ENCODE results near the gene CD48.

The CD48 gene, protein sequence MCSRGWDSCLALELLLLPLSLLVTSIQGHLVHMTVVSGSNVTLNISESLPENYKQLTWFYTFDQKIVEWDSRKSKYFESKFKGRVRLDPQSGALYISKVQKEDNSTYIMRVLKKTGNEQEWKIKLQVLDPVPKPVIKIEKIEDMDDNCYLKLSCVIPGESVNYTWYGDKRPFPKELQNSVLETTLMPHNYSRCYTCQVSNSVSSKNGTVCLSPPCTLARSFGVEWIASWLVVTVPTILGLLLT

GRCh38 chr1:160711602-160712311 lies at the start of gene CD48:
TSS of gene CD48 (minus strand) at chr1:160711822. CDS start at chr1:160711763, 59 bp downstream.
- peak within 1 kb of the TSS; percentile 46 to 61 for H3K4me3 ChIP-seq (ENCODE audit: low read depth in 1 of 2, low read length in 2 of 2)
- no peaks in the 10 kb centered on the region for H3K9me3 ChIP-seq (ENCODE audit: control insufficient read depth in 1 of 2, low read length in 2 of 2)
- H3K27ac ChIP-seq (ENCODE audit: low read depth, low read length) = peak within 1 kb of the TSS; percentile 1
- no peaks in the 10 kb centered on the region for H3K36me3 ChIP-seq (ENCODE audit: control insufficient read depth in 1 of 2, insufficient read depth in 2 of 2, low read length in 2 of 2)
- peaks cover 0 to 19% of the 10 kb centered on the region in 2 donors for H3K4me1 ChIP-seq (ENCODE audit: control insufficient read depth in 1 of 2, insufficient read depth in 2 of 2, low read length in 2 of 2)
- peak within 1 kb of the TSS; percentile 42 to 79 for H3K9ac ChIP-seq (ENCODE audit: low read depth in 1 of 2, low read length in 2 of 2)
- no peaks in the 10 kb centered on the region for H3K27me3 ChIP-seq (ENCODE audit: control insufficient read depth in 1 of 2, insufficient read depth in 2 of 2, low read length in 2 of 2)

DNA sequence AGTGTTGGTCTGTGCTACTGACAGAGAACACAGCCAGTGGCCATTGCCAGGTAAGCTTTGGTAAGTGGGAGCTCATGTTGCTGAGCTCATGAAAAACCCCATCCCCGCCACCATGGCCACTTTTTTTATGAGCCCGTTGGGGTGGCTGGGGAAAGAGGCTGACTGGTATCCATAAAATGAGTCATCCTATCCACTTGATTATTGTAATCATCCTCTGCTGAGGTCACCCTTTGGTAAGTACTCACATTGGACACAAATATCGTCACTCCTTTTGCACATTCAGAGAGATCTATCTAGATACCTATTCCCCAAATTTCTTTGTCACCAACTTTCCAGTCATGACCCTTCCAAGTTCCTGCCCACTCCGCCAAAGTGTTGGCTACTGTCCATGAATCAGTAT lies 49.4 kb upstream of the CD48 start:
- H3K27me3 ChIP-seq (ENCODE audit: control insufficient read depth in 1 of 2, insufficient read depth in 2 of 2, low read length in 2 of 2) = no peaks in the 10 kb centered on the region
- H3K36me3 ChIP-seq (ENCODE audit: control insufficient read depth in 1 of 2, insufficient read depth in 2 of 2, low read length in 2 of 2) = no peaks in the 10 kb centered on the region
- H3K4me1 ChIP-seq (ENCODE audit: control insufficient read depth in 1 of 2, insufficient read depth in 2 of 2, low read length in 2 of 2) = no peaks in the 10 kb centered on the region
- H3K4me3 ChIP-seq (ENCODE audit: low read depth in 1 of 2, low read length in 2 of 2) = no peak overlapping the region
- H3K9ac ChIP-seq (ENCODE audit: low read depth in 1 of 2, low read length in 2 of 2) = no peak overlapping the region
- H3K27ac ChIP-seq (ENCODE audit: low read depth, low read length) = no peak overlapping the region
- no peaks in the 10 kb centered on the region for H3K9me3 ChIP-seq (ENCODE audit: control insufficient read depth in 1 of 2, low read length in 2 of 2)

DNA sequence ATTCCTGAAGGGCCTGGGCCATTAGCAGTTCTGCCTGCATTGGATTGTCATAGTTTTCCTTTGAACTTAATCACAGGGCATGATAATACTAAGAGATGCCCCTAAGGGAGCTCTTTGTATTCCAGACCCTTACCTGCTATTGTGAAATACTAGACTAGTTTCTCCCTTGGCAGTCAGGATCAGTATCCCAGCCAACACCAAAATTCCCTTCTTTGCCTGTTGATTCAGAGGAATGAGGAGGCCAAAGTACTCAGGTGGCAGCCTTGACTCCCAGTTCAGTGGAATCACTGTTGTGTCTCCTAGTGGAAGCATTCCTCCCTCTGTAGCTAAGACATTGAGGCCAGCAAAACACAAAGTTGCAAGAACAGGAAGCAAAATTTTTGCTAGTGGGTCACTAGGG lies 48.1 kb upstream of the CD48 start:
- H3K36me3 ChIP-seq (ENCODE audit: control insufficient read depth in 1 of 2, insufficient read depth in 2 of 2, low read length in 2 of 2) = no peaks in the 10 kb centered on the region
- no peak overlapping the region for H3K4me3 ChIP-seq (ENCODE audit: low read depth in 1 of 2, low read length in 2 of 2)
- no peaks in the 10 kb centered on the region for H3K27me3 ChIP-seq (ENCODE audit: control insufficient read depth in 1 of 2, insufficient read depth in 2 of 2, low read length in 2 of 2)
- H3K4me1 ChIP-seq (ENCODE audit: control insufficient read depth in 1 of 2, insufficient read depth in 2 of 2, low read length in 2 of 2) = no peaks in the 10 kb centered on the region
- no peaks in the 10 kb centered on the region for H3K9me3 ChIP-seq (ENCODE audit: control insufficient read depth in 1 of 2, low read length in 2 of 2)
- H3K27ac ChIP-seq (ENCODE audit: low read depth, low read length) = no peak overlapping the region
- no peak overlapping the region for H3K9ac ChIP-seq (ENCODE audit: low read depth in 1 of 2, low read length in 2 of 2)

GRCh38 chr1:160758521-160758920 lies 46.9 kb upstream of the CD48 start:
- Histone ChIP-seq H3K27ac (ENCODE audit: low read depth, low read length) (no peak overlapping the region), H3K27me3 (ENCODE audit: control insufficient read depth in 1 of 2, insufficient read depth in 2 of 2, low read length in 2 of 2) (no peaks in the 10 kb centered on the region)

GRCh38 chr1:160756849-160757201 lies 45.2 kb upstream of the CD48 start:
- Histone ChIP-seq H3K36me3 (ENCODE audit: control insufficient read depth in 1 of 2, insufficient read depth in 2 of 2, low read length in 2 of 2) (no peaks in the 10 kb centered on the region), H3K27me3 (ENCODE audit: control insufficient read depth in 1 of 2, insufficient read depth in 2 of 2, low read length in 2 of 2) (no peaks in the 10 kb centered on the region), H3K4me1 (ENCODE audit: control insufficient read depth in 1 of 2, insufficient read depth in 2 of 2, low read length in 2 of 2) (no peaks in the 10 kb centered on the region), H3K27ac (ENCODE audit: low read depth, low read length) (no peak overlapping the region), H3K4me3 (ENCODE audit: low read depth in 1 of 2, low read length in 2 of 2) (no peak overlapping the region), H3K9ac (ENCODE audit: low read depth in 1 of 2, low read length in 2 of 2) (no peak overlapping the region), H3K9me3 (ENCODE audit: control insufficient read depth in 1 of 2, low read length in 2 of 2) (no peaks in the 10 kb centered on the region)

More at GRCh38 chr1:160758521-160758920, 46.9 kb upstream of the CD48 start:
- no peaks in the 10 kb centered on the region for H3K9me3 ChIP-seq (ENCODE audit: control insufficient read depth in 1 of 2, low read length in 2 of 2)
- no peaks in the 10 kb centered on the region for H3K4me1 ChIP-seq (ENCODE audit: control insufficient read depth in 1 of 2, insufficient read depth in 2 of 2, low read length in 2 of 2)
- H3K36me3 ChIP-seq (ENCODE audit: control insufficient read depth in 1 of 2, insufficient read depth in 2 of 2, low read length in 2 of 2) = no peaks in the 10 kb centered on the region
- no peak overlapping the region for H3K4me3 ChIP-seq (ENCODE audit: low read depth in 1 of 2, low read length in 2 of 2)
- no peak overlapping the region for H3K9ac ChIP-seq (ENCODE audit: low read depth in 1 of 2, low read length in 2 of 2)

GRCh38 chr1:160755911-160756848 lies 44.6 kb upstream of the CD48 start:
- no peak overlapping the region for H3K9ac ChIP-seq (ENCODE audit: low read depth in 1 of 2, low read length in 2 of 2)
- H3K27me3 ChIP-seq (ENCODE audit: control insufficient read depth in 1 of 2, insufficient read depth in 2 of 2, low read length in 2 of 2) = no peaks in the 10 kb centered on the region
- H3K4me3 ChIP-seq (ENCODE audit: low read depth in 1 of 2, low read length in 2 of 2) = no peak overlapping the region
- H3K9me3 ChIP-seq (ENCODE audit: control insufficient read depth in 1 of 2, low read length in 2 of 2) = no peaks in the 10 kb centered on the region
- no peak overlapping the region for H3K27ac ChIP-seq (ENCODE audit: low read depth, low read length)
- H3K36me3 ChIP-seq (ENCODE audit: control insufficient read depth in 1 of 2, insufficient read depth in 2 of 2, low read length in 2 of 2) = peaks cover 0 to 2% of the 10 kb centered on the region in 2 donors
- no peaks in the 10 kb centered on the region for H3K4me1 ChIP-seq (ENCODE audit: control insufficient read depth in 1 of 2, insufficient read depth in 2 of 2, low read length in 2 of 2)

GRCh38 chr1:160755461-160755860 lies 43.8 kb upstream of the CD48 start:
- no peak overlapping the region for H3K9ac ChIP-seq (ENCODE audit: low read depth in 1 of 2, low read length in 2 of 2)
- no peak overlapping the region for H3K27ac ChIP-seq (ENCODE audit: low read depth, low read length)
- H3K36me3 ChIP-seq (ENCODE audit: control insufficient read depth in 1 of 2, insufficient read depth in 2 of 2, low read length in 2 of 2) = peaks cover 0 to 6% of the 10 kb centered on the region in 2 donors
- peaks cover 0 to 2% of the 10 kb centered on the region in 2 donors for H3K27me3 ChIP-seq (ENCODE audit: control insufficient read depth in 1 of 2, insufficient read depth in 2 of 2, low read length in 2 of 2)
- H3K4me1 ChIP-seq (ENCODE audit: control insufficient read depth in 1 of 2, insufficient read depth in 2 of 2, low read length in 2 of 2) = no peaks in the 10 kb centered on the region
- no peaks in the 10 kb centered on the region for H3K9me3 ChIP-seq (ENCODE audit: control insufficient read depth in 1 of 2, low read length in 2 of 2)
- no peak overlapping the region for H3K4me3 ChIP-seq (ENCODE audit: low read depth in 1 of 2, low read length in 2 of 2)

DNA sequence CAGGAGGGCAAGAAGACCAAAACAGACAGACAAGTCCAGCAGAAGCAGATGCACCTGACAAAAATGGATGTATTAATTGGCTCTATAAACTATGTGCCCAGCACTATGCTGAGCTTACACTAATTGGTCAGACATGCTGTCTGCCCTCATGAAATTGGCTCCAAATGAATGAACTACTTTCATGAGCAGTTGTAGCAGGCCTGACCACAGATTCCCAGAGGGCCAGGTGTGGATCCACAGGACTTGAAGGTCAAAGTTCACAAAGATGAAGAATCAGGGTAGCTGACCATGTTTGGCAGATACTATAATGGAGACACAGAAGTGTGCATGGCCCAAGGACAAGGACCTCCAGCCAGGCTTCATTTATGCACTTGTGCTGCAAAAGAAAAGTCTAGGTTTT lies 42.0 kb upstream of the CD48 start:
- H3K4me1 ChIP-seq (ENCODE audit: control insufficient read depth in 1 of 2, insufficient read depth in 2 of 2, low read length in 2 of 2) = no peaks in the 10 kb centered on the region
- H3K27ac ChIP-seq (ENCODE audit: low read depth, low read length) = no peak overlapping the region
- H3K27me3 ChIP-seq (ENCODE audit: control insufficient read depth in 1 of 2, insufficient read depth in 2 of 2, low read length in 2 of 2) = peaks cover 0 to 6% of the 10 kb centered on the region in 2 donors
- H3K9me3 ChIP-seq (ENCODE audit: control insufficient read depth in 1 of 2, low read length in 2 of 2) = no peaks in the 10 kb centered on the region
- no peak overlapping the region for H3K4me3 ChIP-seq (ENCODE audit: low read depth in 1 of 2, low read length in 2 of 2)
- H3K9ac ChIP-seq (ENCODE audit: low read depth in 1 of 2, low read length in 2 of 2) = no peak overlapping the region
- H3K36me3 ChIP-seq (ENCODE audit: control insufficient read depth in 1 of 2, insufficient read depth in 2 of 2, low read length in 2 of 2) = peaks cover 0 to 8% of the 10 kb centered on the region in 2 donors

DNA sequence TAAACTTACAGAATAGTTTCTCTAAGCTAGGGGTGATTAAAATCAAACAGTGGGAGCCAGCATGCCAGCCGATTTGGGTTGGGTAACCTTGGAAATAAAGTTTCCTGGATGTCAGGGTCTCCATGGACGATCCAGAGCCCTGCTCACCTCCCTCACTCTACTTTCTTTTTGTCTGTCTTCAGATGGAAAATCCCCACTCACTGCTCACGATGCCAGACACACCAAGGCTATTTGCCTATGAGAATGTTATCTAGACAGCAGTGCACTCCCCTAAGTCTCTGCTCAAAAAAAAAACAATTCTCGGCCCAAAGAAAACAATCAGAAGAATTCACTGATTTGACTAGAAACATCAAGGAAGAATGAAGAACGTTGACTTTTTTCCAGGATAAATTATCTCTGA lies 41.3 kb upstream of the CD48 start:
- H3K9me3 ChIP-seq (ENCODE audit: control insufficient read depth in 1 of 2, low read length in 2 of 2) = no peaks in the 10 kb centered on the region
- no peak overlapping the region for H3K9ac ChIP-seq (ENCODE audit: low read depth in 1 of 2, low read length in 2 of 2)
- no peak overlapping the region for H3K27ac ChIP-seq (ENCODE audit: low read depth, low read length)
- H3K27me3 ChIP-seq (ENCODE audit: control insufficient read depth in 1 of 2, insufficient read depth in 2 of 2, low read length in 2 of 2) = peaks cover 0 to 6% of the 10 kb centered on the region in 2 donors
- no peak overlapping the region for H3K4me3 ChIP-seq (ENCODE audit: low read depth in 1 of 2, low read length in 2 of 2)
- H3K4me1 ChIP-seq (ENCODE audit: control insufficient read depth in 1 of 2, insufficient read depth in 2 of 2, low read length in 2 of 2) = no peaks in the 10 kb centered on the region
- peaks cover 0 to 8% of the 10 kb centered on the region in 2 donors for H3K36me3 ChIP-seq (ENCODE audit: control insufficient read depth in 1 of 2, insufficient read depth in 2 of 2, low read length in 2 of 2)

- H3K9me3 ChIP-seq (ENCODE audit: control insufficient read depth in 1 of 2, low read length in 2 of 2) = no peaks in the 10 kb centered on the region
- H3K9ac ChIP-seq (ENCODE audit: low read depth in 1 of 2, low read length in 2 of 2) = no peak overlapping the region
- H3K27ac ChIP-seq (ENCODE audit: low read depth, low read length) = no peak overlapping the region
- H3K4me1 ChIP-seq (ENCODE audit: control insufficient read depth in 1 of 2, insufficient read depth in 2 of 2, low read length in 2 of 2) = no peaks in the 10 kb centered on the region
- H3K4me3 ChIP-seq (ENCODE audit: low read depth in 1 of 2, low read length in 2 of 2) = no peak overlapping the region
- H3K27me3 ChIP-seq (ENCODE audit: control insufficient read depth in 1 of 2, insufficient read depth in 2 of 2, low read length in 2 of 2) = peaks cover 0 to 6% of the 10 kb centered on the region in 2 donors
- H3K36me3 ChIP-seq (ENCODE audit: control insufficient read depth in 1 of 2, insufficient read depth in 2 of 2, low read length in 2 of 2) = peaks cover 0 to 8% of the 10 kb centered on the region in 2 donors
These were observed 40.8 kb upstream of the CD48 start for GRCh38 chr1:160752406-160752805.
